Gastrocnemius medialis (tissue), 4 donors: ENCODE data around the gene CHST9.

Experiments
- POLR2A ChIP-seq, 2 donors: fragments of 450-650 bp; IDR thresholded peaks; one replicate each; pipeline ENCODE4 v1.6.1; 2017; ENCODE audit warnings: antibody characterized with exemption in 2 of 2, mild to moderate bottlenecking in 2 of 2, moderate library complexity in 2 of 2
- TF ChIP-seq, protein P1 (sequence below), 5 experiments: fragments of 450-650 bp in 3 of 5; fragments of 200-600 bp in 2 of 5; sonication (generic) in 2 of 5; IDR thresholded peaks in 4 of 5; conservative IDR thresholded peaks in 1 of 5; 1 replicate in 4 of 5; 2 replicates in 1 of 5; pipeline ENCODE4 v1.5.1; 2016 to 2019; ENCODE audit warnings: antibody characterized with exemption in 5 of 5, mild to moderate bottlenecking in 3 of 5, moderate library complexity in 3 of 5

DNA sequence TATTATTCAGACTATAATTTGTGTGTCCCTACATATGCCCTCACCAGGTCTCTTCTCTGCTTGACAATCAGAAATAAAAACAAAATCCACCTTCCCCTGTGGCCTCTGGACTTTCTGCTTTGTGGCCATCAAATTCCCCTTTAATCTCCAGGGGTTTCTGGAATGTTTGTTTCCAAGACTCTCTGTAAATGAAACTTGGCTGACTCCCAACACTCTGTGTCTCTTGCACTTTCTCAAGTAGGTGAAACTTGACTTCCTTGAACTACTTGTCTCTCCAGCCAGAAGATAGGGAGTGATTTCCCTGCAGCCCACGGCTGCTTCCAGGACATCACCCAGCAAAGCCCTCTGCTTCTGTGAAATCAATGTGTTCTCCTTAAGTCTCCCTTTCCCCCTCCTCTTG lies 265.5 kb downstream of the CHST9 start:
- TF ChIP-seq, protein P1, sequence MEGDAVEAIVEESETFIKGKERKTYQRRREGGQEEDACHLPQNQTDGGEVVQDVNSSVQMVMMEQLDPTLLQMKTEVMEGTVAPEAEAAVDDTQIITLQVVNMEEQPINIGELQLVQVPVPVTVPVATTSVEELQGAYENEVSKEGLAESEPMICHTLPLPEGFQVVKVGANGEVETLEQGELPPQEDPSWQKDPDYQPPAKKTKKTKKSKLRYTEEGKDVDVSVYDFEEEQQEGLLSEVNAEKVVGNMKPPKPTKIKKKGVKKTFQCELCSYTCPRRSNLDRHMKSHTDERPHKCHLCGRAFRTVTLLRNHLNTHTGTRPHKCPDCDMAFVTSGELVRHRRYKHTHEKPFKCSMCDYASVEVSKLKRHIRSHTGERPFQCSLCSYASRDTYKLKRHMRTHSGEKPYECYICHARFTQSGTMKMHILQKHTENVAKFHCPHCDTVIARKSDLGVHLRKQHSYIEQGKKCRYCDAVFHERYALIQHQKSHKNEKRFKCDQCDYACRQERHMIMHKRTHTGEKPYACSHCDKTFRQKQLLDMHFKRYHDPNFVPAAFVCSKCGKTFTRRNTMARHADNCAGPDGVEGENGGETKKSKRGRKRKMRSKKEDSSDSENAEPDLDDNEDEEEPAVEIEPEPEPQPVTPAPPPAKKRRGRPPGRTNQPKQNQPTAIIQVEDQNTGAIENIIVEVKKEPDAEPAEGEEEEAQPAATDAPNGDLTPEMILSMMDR (IDR thresholded peaks at IDR 0.05 in 4 of 5, conservative IDR thresholded peaks at IDR 0.05 in 1 of 5), result no peak
- no peak for TF ChIP-seq POLR2A (IDR thresholded peaks at IDR 0.05)
